Left lung (tissue), 10 donors: ENCODE results near the gene NUDCD3. TPM values are rescaled to one million over a fixed set of nuclear protein-coding genes. Genes with fewer than 3 reads are reported as not detected.

Experiments used
- ATAC-seq: fragments of 200-7000 bp; cut with Tn5 transposase; one replicate; pipeline ENCODE4 v1.9.1; 2020; ENCODE audit warnings: moderate library complexity
- DNase-seq, 4 donors: peaks; one replicate each; pipeline ENCODE4 v3.0.0-alpha.2; 2013 to 2020
- H3K27ac ChIP-seq, 2 donors: fragments of 200-600 bp; sonication (generic) in 1 of 2; one replicate each; pipeline versions ENCODE4 v1.5.0 to v1.8.0; 2020 to 2021
- H3K27me3 ChIP-seq, 2 donors: fragments of 200-600 bp; sonication (generic) in 1 of 2; one replicate each; pipeline versions ENCODE4 v1.5.0 to v1.8.0; 2020 to 2021
- H3K36me3 ChIP-seq, 2 donors: fragments of 200-600 bp; sonication (generic) in 1 of 2; one replicate each; pipeline versions ENCODE4 v1.5.0 to v1.8.0; 2020 to 2021
- H3K4me1 ChIP-seq, 2 donors: fragments of 200-600 bp; one replicate each; pipeline ENCODE4 v1.8.0; 2021
- H3K4me3 ChIP-seq, 2 donors: fragments of 200-600 bp; sonication (generic) in 1 of 2; one replicate each; pipeline versions ENCODE4 v1.5.0 to v1.8.0; 2020 to 2021; ENCODE audit warnings: mild to moderate bottlenecking in 1 of 2
- H3K9me3 ChIP-seq, 2 donors: fragments of 200-600 bp; sonication (generic) in 1 of 2; one replicate each; pipeline versions ENCODE4 v1.5.0 to v1.8.0; 2020 to 2021
- CTCF ChIP-seq, 2 donors: fragments of 200-600 bp; sonication (generic) in 1 of 2; IDR thresholded peaks; one replicate each; pipeline versions ENCODE4 v1.5.0 to v1.8.0; 2021; ENCODE audit warnings: antibody characterized with exemption in 2 of 2
- intact Hi-C, 2 donors: fragments of 100-400 bp; cut with DNase I; formaldehyde crosslinking; loops; one replicate each; pipeline versions ENCODE4 v1.11.2 to v1.14.2; 2022
- polyA plus RNA-seq, 6 donors: library from polyadenylated mRNA; unstranded; fragments of 120-200 nt; gene quantifications; one replicate each; pipeline ENCODE4 v1.2.1, GENCODE V29; 2013; ENCODE audit not compliant: insufficient read length in 6 of 6
- total RNA-seq, 2 donors: library from RNA; stranded (reverse); fragmentation: NEBNext Ultra II Directional; extraction: Animal tissue kit (Norgen Biotek cat#: 25700); gene quantifications; one replicate each; pipeline ENCODE4 v1.2.1, GENCODE V29; 2021
- donor health status: DM: no; HTN: yes; CAD: no.
- donor health status: DM: no; HTN: no; CAD: no.

The NUDCD3 gene
- total and polyA plus RNA-seq, 8 donors = 88.6 to 101 (median 90.7) TPM

DNA sequence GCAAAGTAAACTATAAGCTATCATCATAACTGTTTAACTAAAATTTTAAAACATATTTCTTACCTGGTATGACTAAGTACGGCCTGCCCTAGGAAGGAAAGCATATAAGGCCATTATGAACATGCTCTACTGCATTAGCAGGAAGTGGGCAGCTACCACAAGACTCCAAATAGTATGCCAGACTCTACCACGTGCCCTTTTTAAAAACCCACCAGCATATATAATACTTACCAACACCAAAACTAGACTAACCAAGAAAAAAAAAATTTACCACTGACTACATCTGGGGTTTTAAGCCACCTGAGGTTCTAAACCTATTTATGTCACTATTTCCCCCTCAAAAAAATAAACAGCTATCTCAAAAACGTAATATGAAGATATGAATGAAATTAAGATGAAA lies 30.1 kb downstream of the NUDCD3 start:
- Histone ChIP-seq H3K36me3 (peaks cover 0 to 5% of the 10 kb centered on the region in 2 donors), H3K27ac (no peak overlapping the region), H3K27me3 (no peaks in the 10 kb centered on the region), H3K4me3 (no peak overlapping the region), H3K9me3 (no peaks in the 10 kb centered on the region), H3K4me1 (peaks cover 0 to 11% of the 10 kb centered on the region in 2 donors)
- DNase-seq (no peak), ATAC-seq (peak; percentile 37)
- intact Hi-C loops = no loop called here
- TF ChIP-seq CTCF (IDR thresholded peaks at IDR 0.05) = no peak

DNA sequence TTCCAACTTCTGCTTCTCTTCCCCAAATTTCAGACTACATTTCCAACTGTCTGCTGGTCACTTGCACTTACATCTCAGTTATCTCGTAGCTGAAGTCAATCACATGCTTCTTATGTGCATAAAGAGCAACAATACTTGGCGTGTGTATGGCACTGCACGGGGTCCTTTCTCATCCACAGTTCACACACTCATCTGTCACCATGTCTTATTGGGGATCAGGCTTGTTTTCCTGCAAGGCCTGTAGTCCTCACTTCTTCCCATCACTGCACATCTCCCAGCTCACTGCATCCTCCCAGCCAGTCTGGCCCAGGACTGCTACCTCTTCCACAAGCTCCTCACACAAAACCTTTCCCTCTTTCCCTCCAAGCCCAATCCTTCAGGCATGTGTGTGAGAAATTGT lies 35.3 kb downstream of the NUDCD3 start:
- Histone ChIP-seq H3K36me3 (peaks cover 0 to 11% of the 10 kb centered on the region in 2 donors), H3K9me3 (no peaks in the 10 kb centered on the region), H3K4me3 (no peak overlapping the region), H3K4me1 (no peaks in the 10 kb centered on the region), H3K27me3 (no peaks in the 10 kb centered on the region), H3K27ac (no peak overlapping the region)
- no peak for ATAC-seq
- intact Hi-C loops = no loop called here
- DNase-seq = no peak
- TF ChIP-seq CTCF (IDR thresholded peaks at IDR 0.05) = no peak

GRCh38 chr7:44454348-44454747 lies 36.1 kb downstream of the NUDCD3 start:
- peaks cover 0 to 11% of the 10 kb centered on the region in 2 donors for H3K36me3 ChIP-seq
- TF ChIP-seq CTCF (IDR thresholded peaks at IDR 0.05) = no peak
- no peak overlapping the region for H3K27ac ChIP-seq
- intact Hi-C loops = no loop called here
- peaks cover 0 to 4% of the 10 kb centered on the region in 2 donors for H3K4me1 ChIP-seq
- no peaks in the 10 kb centered on the region for H3K9me3 ChIP-seq
- no peaks in the 10 kb centered on the region for H3K27me3 ChIP-seq
- no peak for ATAC-seq
- no peak overlapping the region for H3K4me3 ChIP-seq
- DNase-seq = no peak

DNA sequence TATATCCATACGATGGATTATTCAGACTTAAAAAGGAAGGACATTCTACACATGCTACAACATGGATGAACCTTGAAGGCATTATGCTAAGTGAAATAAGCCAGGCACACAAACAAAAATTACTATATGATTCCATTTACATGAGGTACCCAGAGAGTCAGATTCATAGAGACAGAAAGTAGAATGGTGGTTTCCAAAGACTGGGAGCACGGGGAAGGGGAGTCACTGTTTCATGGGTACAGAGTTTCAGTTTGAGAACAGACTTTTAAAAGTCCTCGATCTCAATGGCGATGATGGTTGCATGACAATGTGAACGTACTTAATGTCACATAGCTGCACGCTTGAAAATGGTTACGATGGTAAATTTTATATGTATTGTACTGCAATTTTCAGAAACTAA lies 39.3 kb downstream of the NUDCD3 start:
- intact Hi-C loops = no loop called here
- Histone ChIP-seq H3K36me3 (peaks cover 0 to 30% of the 10 kb centered on the region in 2 donors), H3K27ac (no peak overlapping the region), H3K4me1 (peaks cover 0 to 4% of the 10 kb centered on the region in 2 donors), H3K9me3 (no peaks in the 10 kb centered on the region), H3K27me3 (no peaks in the 10 kb centered on the region), H3K4me3 (no peak overlapping the region)
- no peak for TF ChIP-seq CTCF (IDR thresholded peaks at IDR 0.05)
- no peak for DNase-seq
- ATAC-seq = no peak

DNA sequence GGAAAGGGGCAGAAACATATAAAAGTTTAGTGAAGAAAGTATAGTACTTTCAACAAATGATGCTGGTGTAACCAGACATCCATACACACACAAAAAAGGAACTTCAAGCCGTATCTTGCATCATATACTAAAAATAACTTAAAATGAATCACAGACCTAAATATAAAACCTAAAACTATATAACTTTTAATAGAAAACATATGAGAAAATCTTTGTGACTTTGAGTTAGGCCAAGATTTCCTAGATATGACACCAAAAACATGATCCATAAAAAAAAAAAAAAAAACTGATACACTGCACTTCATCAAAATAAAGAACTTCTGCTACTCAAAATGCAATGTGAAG lies 40.9 kb downstream of the NUDCD3 start:
- H3K4me1 ChIP-seq = peaks cover 0 to 4% of the 10 kb centered on the region in 2 donors
- H3K27ac ChIP-seq = no peak overlapping the region
- no peak for TF ChIP-seq CTCF (IDR thresholded peaks at IDR 0.05)
- DNase-seq (no peak), ATAC-seq (no peak)
- H3K4me3 ChIP-seq = no peak overlapping the region
- intact Hi-C loops = no loop called here
- peaks cover 0 to 39% of the 10 kb centered on the region in 2 donors for H3K36me3 ChIP-seq
- no peaks in the 10 kb centered on the region for H3K27me3 ChIP-seq
- H3K9me3 ChIP-seq = no peaks in the 10 kb centered on the region
